Epidermal melanocyte (primary cell): ENCODE data around the gene PLA2G2D.

Experiments
- DNase-seq: peaks from one replicate; pipeline ENCODE4 v3.0.0; 2011; ENCODE audit warnings: low spot score; ENCODE audit not compliant: insufficient read length

PLA2G2D gene

GRCh38 chr1:20115479-20115878 lies 3.9 kb downstream of the PLA2G2D start:
- no peak for DNase-seq

GRCh38 chr1:20114021-20114648 lies 5.2 kb downstream of the PLA2G2D start:
- no peak for DNase-seq

GRCh38 chr1:20112279-20113000 lies 6.9 kb downstream of the PLA2G2D start:
- DNase-seq: no peak

GRCh38 chr1:20111452-20111851 lies 7.9 kb downstream of the PLA2G2D start:
- DNase-seq: no peak

- DNase-seq: no peak
Observed at GRCh38 chr1:20110679-20111078, 8.7 kb downstream of the PLA2G2D start.

GRCh38 chr1:20109223-20109856 lies 10.0 kb downstream of the PLA2G2D start:
- DNase-seq: no peak

GRCh38 chr1:20108366-20109123 lies 10.8 kb downstream of the PLA2G2D start:
- DNase-seq: no peak

- DNase-seq: no peak
Observed at GRCh38 chr1:20107796-20108195, 11.5 kb downstream of the PLA2G2D start.

GRCh38 chr1:20107351-20107750 lies 12.0 kb downstream of the PLA2G2D start:
- DNase-seq: no peak

- DNase-seq: no peak
Observed at GRCh38 chr1:20105856-20106255, 13.5 kb downstream of the PLA2G2D start.

GRCh38 chr1:20102875-20103274 lies 16.5 kb downstream of the PLA2G2D start:
- DNase-seq: no peak

GRCh38 chr1:20100632-20101355 lies 18.5 kb downstream of the PLA2G2D start:
- DNase-seq: no peak

GRCh38 chr1:20099533-20099932 lies 19.8 kb downstream of the PLA2G2D start:
- DNase-seq: no peak

GRCh38 chr1:20096840-20097447 lies 22.4 kb downstream of the PLA2G2D start:
- no peak for DNase-seq

GRCh38 chr1:20095564-20096434 lies 23.5 kb downstream of the PLA2G2D start:
- DNase-seq: no peak

GRCh38 chr1:20093940-20094391 lies 25.4 kb downstream of the PLA2G2D start:
- DNase-seq: no peak

- DNase-seq: no peak
Observed at GRCh38 chr1:20093303-20093702, 26.0 kb downstream of the PLA2G2D start.

- DNase-seq: no peak
Observed at GRCh38 chr1:20090641-20091040, 28.7 kb downstream of the PLA2G2D start.

GRCh38 chr1:20090119-20090518 lies 29.2 kb downstream of the PLA2G2D start:
- DNase-seq: no peak
